Upper lobe of left lung (tissue), 4 donors: ENCODE measurements around the gene KRTAP5-8.
"Not testable (repeated sequence)": the region's sequence is repeated elsewhere in the genome, so short reads cannot be mapped to it uniquely, and the experiment has no call there.

Experiments used
- POLR2A ChIP-seq, 4 donors: fragments of 450-650 bp; IDR thresholded peaks; one replicate each; pipeline ENCODE4 v1.5.1; 2016 to 2017; ENCODE audit warnings: antibody characterized with exemption in 4 of 4, mild to moderate bottlenecking in 2 of 4
- TF ChIP-seq, protein P1 (sequence below), 6 experiments: fragments of 450-650 bp in 4 of 6; fragments of 200-600 bp in 2 of 6; sonication (generic) in 2 of 6; IDR thresholded peaks; one replicate each; pipeline ENCODE4 v1.5.1; 2016 to 2019; ENCODE audit warnings: antibody characterized with exemption in 6 of 6

DNA sequence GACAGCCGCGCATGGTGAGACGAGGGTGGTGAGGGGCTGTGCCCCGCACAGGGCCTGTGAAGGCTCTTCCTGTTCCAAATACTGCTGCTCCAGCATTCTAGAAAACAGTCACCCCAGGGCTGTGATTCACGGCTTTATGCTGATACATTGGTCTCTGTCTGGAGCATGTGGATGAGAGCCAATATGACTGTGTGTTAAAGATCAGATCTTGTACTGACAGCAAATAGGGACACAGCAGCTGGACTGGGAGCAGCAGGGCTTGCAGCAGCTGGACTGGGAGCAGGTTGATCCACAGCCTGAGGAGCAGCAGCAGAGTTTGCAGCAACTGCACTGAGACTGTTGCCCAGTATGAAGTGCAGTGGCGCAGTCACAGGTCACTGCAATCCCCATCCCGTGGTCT lies 41.7 kb downstream of the KRTAP5-8 start:
- not testable (repeated sequence) for TF ChIP-seq POLR2A (IDR thresholded peaks at IDR 0.05)
- TF ChIP-seq, protein P1, sequence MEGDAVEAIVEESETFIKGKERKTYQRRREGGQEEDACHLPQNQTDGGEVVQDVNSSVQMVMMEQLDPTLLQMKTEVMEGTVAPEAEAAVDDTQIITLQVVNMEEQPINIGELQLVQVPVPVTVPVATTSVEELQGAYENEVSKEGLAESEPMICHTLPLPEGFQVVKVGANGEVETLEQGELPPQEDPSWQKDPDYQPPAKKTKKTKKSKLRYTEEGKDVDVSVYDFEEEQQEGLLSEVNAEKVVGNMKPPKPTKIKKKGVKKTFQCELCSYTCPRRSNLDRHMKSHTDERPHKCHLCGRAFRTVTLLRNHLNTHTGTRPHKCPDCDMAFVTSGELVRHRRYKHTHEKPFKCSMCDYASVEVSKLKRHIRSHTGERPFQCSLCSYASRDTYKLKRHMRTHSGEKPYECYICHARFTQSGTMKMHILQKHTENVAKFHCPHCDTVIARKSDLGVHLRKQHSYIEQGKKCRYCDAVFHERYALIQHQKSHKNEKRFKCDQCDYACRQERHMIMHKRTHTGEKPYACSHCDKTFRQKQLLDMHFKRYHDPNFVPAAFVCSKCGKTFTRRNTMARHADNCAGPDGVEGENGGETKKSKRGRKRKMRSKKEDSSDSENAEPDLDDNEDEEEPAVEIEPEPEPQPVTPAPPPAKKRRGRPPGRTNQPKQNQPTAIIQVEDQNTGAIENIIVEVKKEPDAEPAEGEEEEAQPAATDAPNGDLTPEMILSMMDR (IDR thresholded peaks at IDR 0.05), result not testable (repeated sequence)
